IPS-NIHi7 (cell line): ENCODE measurements around the gene PHLDB1.

ENCODE experiments used
- DNase-seq: peaks from one replicate; pipeline ENCODE4 v3.0.0; 2012; ENCODE audit warnings: mixed read lengths; ENCODE audit errors: extremely low spot score

The PHLDB1 gene

GRCh38 chr11:118639899-118640298, 32.5 kb downstream of the PHLDB1 start:
- DNase-seq: no peak

- no peak for DNase-seq
These were observed 33.1 kb downstream of the PHLDB1 start for GRCh38 chr11:118640332-118641154.

GRCh38 chr11:118641397-118642019, 34.1 kb downstream of the PHLDB1 start:
- DNase-seq: no peak

GRCh38 chr11:118643142-118643994, 36.0 kb downstream of the PHLDB1 start:
- DNase-seq: no peak

GRCh38 chr11:118643995-118644345, 36.6 kb downstream of the PHLDB1 start:
- DNase-seq: no peak

- no peak for DNase-seq
These were observed 37.1 kb downstream of the PHLDB1 start for GRCh38 chr11:118644496-118644895.

GRCh38 chr11:118645066-118645715, 37.8 kb downstream of the PHLDB1 start:
- no peak for DNase-seq

GRCh38 chr11:118646393-118646792, 39.0 kb downstream of the PHLDB1 start:
- no peak for DNase-seq

- DNase-seq: no peak
These were observed 40.9 kb downstream of the PHLDB1 start for GRCh38 chr11:118648291-118648690.

- no peak for DNase-seq
These were observed 42.5 kb downstream of the PHLDB1 start for GRCh38 chr11:118649941-118650340.

- DNase-seq: no peak
These were observed 43.0 kb downstream of the PHLDB1 start for GRCh38 chr11:118650366-118650765.

GRCh38 chr11:118651820-118652219, 44.4 kb downstream of the PHLDB1 start:
- DNase-seq: no peak

- no peak for DNase-seq
These were observed 45.3 kb downstream of the PHLDB1 start for GRCh38 chr11:118652681-118653181.

- no peak for DNase-seq
These were observed 46.4 kb downstream of the PHLDB1 start for GRCh38 chr11:118653684-118654390.

GRCh38 chr11:118655486-118656190, 48.2 kb downstream of the PHLDB1 start:
- DNase-seq: no peak

- DNase-seq: no peak
These were observed 49.2 kb downstream of the PHLDB1 start for GRCh38 chr11:118656563-118657165.

- no peak for DNase-seq
These were observed 49.8 kb downstream of the PHLDB1 start for GRCh38 chr11:118657238-118657637.

- no peak for DNase-seq
These were observed 50.5 kb downstream of the PHLDB1 start for GRCh38 chr11:118657709-118658428.
